ENCODE results near the gene CD53. TPM values are rescaled to one million over a fixed set of nuclear protein-coding genes. Genes with fewer than 3 reads are reported as not detected.
A peak's percentile ranks its signal among the peaks of the same experiment; 100 is the strongest.

CD53 gene
- polyA plus RNA-seq, 3 donors, result 826 to 1,222 (median 1,107) TPM

- intact Hi-C loops (cut with micrococcal nuclease), result no loop called here
- no CpG with 5 or more reads among the region's 1 CpG for WGBS (ENCODE audit: insufficient coverage)
- no peak for DNase-seq
- no peaks in the 10 kb centered on the region for H3K36me3 ChIP-seq (replicated peaks in 1 of 2; ENCODE audit: control insufficient read depth in 1 of 2, insufficient read depth in 2 of 2, low read length in 2 of 2)
- H3K27me3 Mint-ChIP-seq (ENCODE audit: low read depth in 3 of 3), result peaks cover 0 to 1% (median 0%) of the 10 kb centered on the region in 3 donors
- no peaks in the 10 kb centered on the region for H3K27me3 ChIP-seq (ENCODE audit: control insufficient read depth in 2 of 2, insufficient read depth in 2 of 2, low read length in 2 of 2)
- H3K9me3 ChIP-seq (replicated peaks in 1 of 2; ENCODE audit: control insufficient read depth in 1 of 2, insufficient read depth in 1 of 2, low read length in 2 of 2), result no peaks in the 10 kb centered on the region
- H3K79me2 ChIP-seq (ENCODE audit: insufficient read depth, low read length), result no peaks in the 10 kb centered on the region
- no peak overlapping the region for H3K4me3 Mint-ChIP-seq
- H3K27ac Mint-ChIP-seq, result no peak overlapping the region
- H3K9me3 Mint-ChIP-seq, result peaks cover 0 to 2% (median 0%) of the 10 kb centered on the region in 7 donors
- TF ChIP-seq, protein P1, sequence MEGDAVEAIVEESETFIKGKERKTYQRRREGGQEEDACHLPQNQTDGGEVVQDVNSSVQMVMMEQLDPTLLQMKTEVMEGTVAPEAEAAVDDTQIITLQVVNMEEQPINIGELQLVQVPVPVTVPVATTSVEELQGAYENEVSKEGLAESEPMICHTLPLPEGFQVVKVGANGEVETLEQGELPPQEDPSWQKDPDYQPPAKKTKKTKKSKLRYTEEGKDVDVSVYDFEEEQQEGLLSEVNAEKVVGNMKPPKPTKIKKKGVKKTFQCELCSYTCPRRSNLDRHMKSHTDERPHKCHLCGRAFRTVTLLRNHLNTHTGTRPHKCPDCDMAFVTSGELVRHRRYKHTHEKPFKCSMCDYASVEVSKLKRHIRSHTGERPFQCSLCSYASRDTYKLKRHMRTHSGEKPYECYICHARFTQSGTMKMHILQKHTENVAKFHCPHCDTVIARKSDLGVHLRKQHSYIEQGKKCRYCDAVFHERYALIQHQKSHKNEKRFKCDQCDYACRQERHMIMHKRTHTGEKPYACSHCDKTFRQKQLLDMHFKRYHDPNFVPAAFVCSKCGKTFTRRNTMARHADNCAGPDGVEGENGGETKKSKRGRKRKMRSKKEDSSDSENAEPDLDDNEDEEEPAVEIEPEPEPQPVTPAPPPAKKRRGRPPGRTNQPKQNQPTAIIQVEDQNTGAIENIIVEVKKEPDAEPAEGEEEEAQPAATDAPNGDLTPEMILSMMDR (IDR thresholded peaks at IDR 0.05), result no peak
- H3K27ac ChIP-seq (ENCODE audit: low read depth in 1 of 2, low read length in 2 of 2), result no peak overlapping the region
- H3K4me1 ChIP-seq (ENCODE audit: control insufficient read depth in 1 of 2, insufficient read depth in 2 of 2, low read length in 2 of 2), result no peaks in the 10 kb centered on the region
- H3K4me3 ChIP-seq (replicated peaks in 1 of 3; ENCODE audit: low read depth in 2 of 3, low read length in 3 of 3), result no peak overlapping the region
- H4K20me1 ChIP-seq (ENCODE audit: insufficient read depth, low read length), result no peaks in the 10 kb centered on the region
- peaks cover 10% of the 10 kb centered on the region for H3K4me1 Mint-ChIP-seq
- H3K4me2 ChIP-seq (replicated peaks; ENCODE audit: extremely low read depth, low read length, poor library complexity, severe bottlenecking), result no peak overlapping the region
- no peaks in the 10 kb centered on the region for H3K36me3 Mint-ChIP-seq
- no peak overlapping the region for H3K9ac ChIP-seq (ENCODE audit: insufficient read depth, low read length, poor library complexity, severe bottlenecking)
- no peak overlapping the region for H2AFZ ChIP-seq (ENCODE audit: insufficient read depth, low read depth, low read length, poor library complexity, severe bottlenecking)
These were observed 22.3 kb upstream of the CD53 start for GRCh38 chr1:110850627-110851026.

DNA sequence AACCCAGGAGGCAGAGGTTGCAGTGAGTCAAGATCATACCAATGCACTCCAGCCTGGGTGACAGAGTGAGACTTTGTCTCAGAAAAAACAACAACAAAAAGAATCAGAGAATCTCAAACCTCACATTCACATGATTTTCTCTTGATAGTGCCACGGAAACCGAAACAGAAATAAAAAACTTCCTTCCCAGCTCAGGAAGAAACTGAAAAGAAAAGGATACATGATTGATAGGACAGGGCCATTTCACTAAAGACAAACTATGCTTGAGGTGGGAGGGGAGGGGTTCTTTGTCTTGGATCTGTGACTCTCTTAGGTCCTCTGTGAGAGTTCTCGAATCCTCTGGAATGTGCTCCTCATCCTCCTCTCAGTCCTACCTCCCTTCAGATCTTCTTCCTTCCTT lies 19.8 kb upstream of the CD53 start:
- H3K4me2 ChIP-seq (replicated peaks; ENCODE audit: extremely low read depth, low read length, poor library complexity, severe bottlenecking), result no peak overlapping the region
- H3K9me3 ChIP-seq (replicated peaks in 1 of 2; ENCODE audit: control insufficient read depth in 1 of 2, insufficient read depth in 1 of 2, low read length in 2 of 2), result no peaks in the 10 kb centered on the region
- H3K4me3 ChIP-seq (replicated peaks in 1 of 3; ENCODE audit: low read depth in 2 of 3, low read length in 3 of 3), result no peak overlapping the region
- H3K36me3 ChIP-seq (replicated peaks in 1 of 2; ENCODE audit: control insufficient read depth in 1 of 2, insufficient read depth in 2 of 2, low read length in 2 of 2), result no peaks in the 10 kb centered on the region
- no peaks in the 10 kb centered on the region for H4K20me1 ChIP-seq (ENCODE audit: insufficient read depth, low read length)
- H3K27me3 ChIP-seq (ENCODE audit: control insufficient read depth in 2 of 2, insufficient read depth in 2 of 2, low read length in 2 of 2), result no peaks in the 10 kb centered on the region
- DNase-seq, result no peak
- no peak overlapping the region for H2AFZ ChIP-seq (ENCODE audit: insufficient read depth, low read depth, low read length, poor library complexity, severe bottlenecking)
- H3K27ac ChIP-seq (ENCODE audit: low read depth in 1 of 2, low read length in 2 of 2), result no peak overlapping the region
- H3K4me1 Mint-ChIP-seq, result peaks cover 10% of the 10 kb centered on the region
- H3K9me3 Mint-ChIP-seq, result peaks cover 0 to 2% (median 0%) of the 10 kb centered on the region in 7 donors
- intact Hi-C loops (cut with micrococcal nuclease), result no loop called here
- peak overlapping the region in 1 of 7 donors; percentile 6 for H3K27ac Mint-ChIP-seq
- peaks cover 0 to 1% (median 0%) of the 10 kb centered on the region in 3 donors for H3K27me3 Mint-ChIP-seq (ENCODE audit: low read depth in 3 of 3)
- no peak overlapping the region for H3K9ac ChIP-seq (ENCODE audit: insufficient read depth, low read length, poor library complexity, severe bottlenecking)
- no peaks in the 10 kb centered on the region for H3K4me1 ChIP-seq (ENCODE audit: control insufficient read depth in 1 of 2, insufficient read depth in 2 of 2, low read length in 2 of 2)
- TF ChIP-seq, protein P1 (IDR thresholded peaks at IDR 0.05), result no peak
- no peaks in the 10 kb centered on the region for H3K36me3 Mint-ChIP-seq
- no peak overlapping the region for H3K4me3 Mint-ChIP-seq
- no CpG with 5 or more reads among the region's 3 CpGs for WGBS (ENCODE audit: insufficient coverage)
- no peaks in the 10 kb centered on the region for H3K79me2 ChIP-seq (ENCODE audit: insufficient read depth, low read length)
